Measurements from ENCODE around the gene DCUN1D5. TPM values are rescaled to one million over a fixed set of nuclear protein-coding genes. Genes with fewer than 3 reads are reported as not detected.
A peak's percentile ranks its signal among the peaks of the same experiment; 100 is the strongest.

DCUN1D5 gene
- polyA plus RNA-seq, 1 donor (not counting 4 experiments of a cell fraction or from before 2014, with no cell fraction given): 95.6 TPM

DNA sequence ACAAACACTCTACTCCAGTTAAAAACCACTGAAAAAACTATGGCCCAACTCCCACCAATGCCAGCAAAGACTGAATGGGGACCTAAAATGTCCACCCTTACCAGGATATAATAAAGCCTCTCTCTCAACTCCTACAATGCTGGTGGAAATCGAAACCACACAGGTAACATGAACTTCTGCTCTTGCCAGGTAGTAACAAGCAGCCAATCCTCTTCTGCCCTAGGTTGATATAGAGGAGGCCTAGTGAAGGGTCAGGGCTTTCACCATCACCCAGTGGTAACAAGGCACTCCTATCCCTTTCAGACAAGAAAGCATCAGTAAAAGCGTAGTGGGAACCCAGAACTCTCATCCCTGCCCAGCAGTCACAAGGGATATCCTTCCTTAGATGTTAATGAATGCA, 22.6 kb downstream of the DCUN1D5 start:
- no peaks in the 10 kb centered on the region for H4K20me1 ChIP-seq (ENCODE audit: control insufficient read depth, extremely low read depth, insufficient read depth, low read length)
- no peak overlapping the region for H3K9ac ChIP-seq (ENCODE audit: control insufficient read depth, extremely low read depth, insufficient read depth, low read length)
- DNase-seq (ENCODE audit: low read depth, low spot score) (no peak), FAIRE-seq (no peak)
- H3K9me1 ChIP-seq (ENCODE audit: control insufficient read depth, extremely low read depth, insufficient read depth, low read length): no peaks in the 10 kb centered on the region
- H3K9me3 ChIP-seq (ENCODE audit: control insufficient read depth, low read depth, low read length): no peaks in the 10 kb centered on the region
- peaks cover 67% of the 10 kb centered on the region for H3K79me2 ChIP-seq (ENCODE audit: control insufficient read depth, insufficient read depth, low read length)
- no peaks in the 10 kb centered on the region for H3K4me1 ChIP-seq (ENCODE audit: control insufficient read depth, extremely low read depth, insufficient read depth, low read length)
- no peaks in the 10 kb centered on the region for H3K27me3 ChIP-seq (ENCODE audit: control insufficient read depth, extremely low read depth, insufficient read depth, low read length)
- TF ChIP-seq, protein P1, sequence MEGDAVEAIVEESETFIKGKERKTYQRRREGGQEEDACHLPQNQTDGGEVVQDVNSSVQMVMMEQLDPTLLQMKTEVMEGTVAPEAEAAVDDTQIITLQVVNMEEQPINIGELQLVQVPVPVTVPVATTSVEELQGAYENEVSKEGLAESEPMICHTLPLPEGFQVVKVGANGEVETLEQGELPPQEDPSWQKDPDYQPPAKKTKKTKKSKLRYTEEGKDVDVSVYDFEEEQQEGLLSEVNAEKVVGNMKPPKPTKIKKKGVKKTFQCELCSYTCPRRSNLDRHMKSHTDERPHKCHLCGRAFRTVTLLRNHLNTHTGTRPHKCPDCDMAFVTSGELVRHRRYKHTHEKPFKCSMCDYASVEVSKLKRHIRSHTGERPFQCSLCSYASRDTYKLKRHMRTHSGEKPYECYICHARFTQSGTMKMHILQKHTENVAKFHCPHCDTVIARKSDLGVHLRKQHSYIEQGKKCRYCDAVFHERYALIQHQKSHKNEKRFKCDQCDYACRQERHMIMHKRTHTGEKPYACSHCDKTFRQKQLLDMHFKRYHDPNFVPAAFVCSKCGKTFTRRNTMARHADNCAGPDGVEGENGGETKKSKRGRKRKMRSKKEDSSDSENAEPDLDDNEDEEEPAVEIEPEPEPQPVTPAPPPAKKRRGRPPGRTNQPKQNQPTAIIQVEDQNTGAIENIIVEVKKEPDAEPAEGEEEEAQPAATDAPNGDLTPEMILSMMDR (optimal IDR thresholded peaks at IDR 0.05 in 1 of 3, IDR thresholded peaks at IDR 0.05 in 1 of 3, conservative IDR thresholded peaks at IDR 0.05 in 1 of 3; ENCODE audit: extremely low read depth in 1 of 3, insufficient read depth in 2 of 3, low read length in 3 of 3): no peak
- TF ChIP-seq EZH2 (IDR thresholded peaks at IDR 0.05; ENCODE audit: low read length): no peak
- H3K27ac ChIP-seq (ENCODE audit: control insufficient read depth, insufficient read depth, low read length): no peak overlapping the region
- no peak overlapping the region for H3K4me3 ChIP-seq (ENCODE audit: control insufficient read depth in 2 of 3, extremely low read depth in 1 of 3, insufficient read depth in 2 of 3, low read depth in 1 of 3, low read length in 3 of 3)
- no peak overlapping the region for H2AFZ ChIP-seq (ENCODE audit: control insufficient read depth, low read length)
- peaks cover 2 to 12% of the 10 kb centered on the region in 2 experiments for H3K36me3 ChIP-seq (ENCODE audit: control insufficient read depth in 2 of 2, extremely low read depth in 1 of 2, insufficient read depth in 2 of 2, low read length in 2 of 2)
- dilution Hi-C loops (cut with MboI; ENCODE audit: extremely low pct_ligation_motif_present, low sequenced_read_pairs): no loop called here
- no peak overlapping the region for H3K4me2 ChIP-seq (ENCODE audit: control insufficient read depth, extremely low read depth, insufficient read depth, low read depth, low read length)

DNA sequence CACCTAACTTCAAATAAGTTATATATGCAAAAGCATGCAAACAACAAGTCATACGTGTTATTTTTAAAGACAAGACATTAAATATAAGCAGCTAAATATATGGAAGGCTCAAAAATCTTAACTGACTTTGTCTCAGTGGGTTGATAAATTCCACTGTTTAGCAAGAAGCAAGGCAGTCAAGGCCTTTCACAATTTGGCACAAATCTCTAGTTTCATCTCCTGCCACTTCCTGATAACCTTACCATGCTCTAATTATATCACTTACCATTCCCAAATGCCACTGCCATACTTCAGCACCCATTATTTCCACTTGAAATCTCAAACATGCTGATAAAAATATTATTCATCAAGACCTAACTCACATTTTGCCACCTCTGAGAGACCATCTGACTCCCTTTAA, 24.8 kb downstream of the DCUN1D5 start:
- Histone ChIP-seq H2AFZ (ENCODE audit: control insufficient read depth, low read length) (no peak overlapping the region), H3K4me3 (ENCODE audit: control insufficient read depth in 2 of 3, extremely low read depth in 1 of 3, insufficient read depth in 2 of 3, low read depth in 1 of 3, low read length in 3 of 3) (no peak overlapping the region), H3K4me2 (ENCODE audit: control insufficient read depth, extremely low read depth, insufficient read depth, low read depth, low read length) (no peak overlapping the region), H3K9me3 (ENCODE audit: control insufficient read depth, low read depth, low read length) (no peaks in the 10 kb centered on the region), H3K4me1 (ENCODE audit: control insufficient read depth, extremely low read depth, insufficient read depth, low read length) (no peaks in the 10 kb centered on the region), H3K9ac (ENCODE audit: control insufficient read depth, extremely low read depth, insufficient read depth, low read length) (no peak overlapping the region), H3K79me2 (ENCODE audit: control insufficient read depth, insufficient read depth, low read length) (peaks cover 51% of the 10 kb centered on the region), H4K20me1 (ENCODE audit: control insufficient read depth, extremely low read depth, insufficient read depth, low read length) (no peaks in the 10 kb centered on the region), H3K9me1 (ENCODE audit: control insufficient read depth, extremely low read depth, insufficient read depth, low read length) (no peaks in the 10 kb centered on the region), H3K36me3 (ENCODE audit: control insufficient read depth in 2 of 2, extremely low read depth in 1 of 2, insufficient read depth in 2 of 2, low read length in 2 of 2) (peaks cover 7 to 21% of the 10 kb centered on the region in 2 experiments), H3K27ac (ENCODE audit: control insufficient read depth, insufficient read depth, low read length) (no peak overlapping the region), H3K27me3 (ENCODE audit: control insufficient read depth, extremely low read depth, insufficient read depth, low read length) (no peaks in the 10 kb centered on the region)
- peak; percentile 49 for FAIRE-seq
- no peak for DNase-seq (ENCODE audit: low read depth, low spot score)
- TF ChIP-seq, protein P1 (optimal IDR thresholded peaks at IDR 0.05 in 1 of 3, IDR thresholded peaks at IDR 0.05 in 1 of 3, conservative IDR thresholded peaks at IDR 0.05 in 1 of 3; ENCODE audit: extremely low read depth in 1 of 3, insufficient read depth in 2 of 3, low read length in 3 of 3): no peak
- TF ChIP-seq EZH2 (IDR thresholded peaks at IDR 0.05; ENCODE audit: low read length): no peak
- dilution Hi-C loops (cut with MboI; ENCODE audit: extremely low pct_ligation_motif_present, low sequenced_read_pairs): no loop called here

All from keratinocyte (primary cell).